ENCODE measurements around the gene LY9. TPM values are rescaled to one million over a fixed set of nuclear protein-coding genes. Genes with fewer than 3 reads are reported as not detected.

The LY9 gene
- total RNA-seq, 1 donor from 2014 or later, result not detected

GRCh38 chr1:160761886-160762285, 34.1 kb upstream of the LY9 start:
- DNase-seq (ENCODE audit: low spot score in 2 of 2, unreplicated experiment in 2 of 2), result no peak
- peaks cover 15% of the 10 kb centered on the region for H3K9me3 Mint-ChIP-seq
- no peaks in the 10 kb centered on the region for H3K36me3 Mint-ChIP-seq
- H3K27ac Mint-ChIP-seq, result no peak overlapping the region
- no peaks in the 10 kb centered on the region for H3K4me1 Mint-ChIP-seq
- H3K27me3 Mint-ChIP-seq (ENCODE audit: low read depth), result no peaks in the 10 kb centered on the region
- no peak overlapping the region for H3K4me3 Mint-ChIP-seq
- TF ChIP-seq, protein P1, sequence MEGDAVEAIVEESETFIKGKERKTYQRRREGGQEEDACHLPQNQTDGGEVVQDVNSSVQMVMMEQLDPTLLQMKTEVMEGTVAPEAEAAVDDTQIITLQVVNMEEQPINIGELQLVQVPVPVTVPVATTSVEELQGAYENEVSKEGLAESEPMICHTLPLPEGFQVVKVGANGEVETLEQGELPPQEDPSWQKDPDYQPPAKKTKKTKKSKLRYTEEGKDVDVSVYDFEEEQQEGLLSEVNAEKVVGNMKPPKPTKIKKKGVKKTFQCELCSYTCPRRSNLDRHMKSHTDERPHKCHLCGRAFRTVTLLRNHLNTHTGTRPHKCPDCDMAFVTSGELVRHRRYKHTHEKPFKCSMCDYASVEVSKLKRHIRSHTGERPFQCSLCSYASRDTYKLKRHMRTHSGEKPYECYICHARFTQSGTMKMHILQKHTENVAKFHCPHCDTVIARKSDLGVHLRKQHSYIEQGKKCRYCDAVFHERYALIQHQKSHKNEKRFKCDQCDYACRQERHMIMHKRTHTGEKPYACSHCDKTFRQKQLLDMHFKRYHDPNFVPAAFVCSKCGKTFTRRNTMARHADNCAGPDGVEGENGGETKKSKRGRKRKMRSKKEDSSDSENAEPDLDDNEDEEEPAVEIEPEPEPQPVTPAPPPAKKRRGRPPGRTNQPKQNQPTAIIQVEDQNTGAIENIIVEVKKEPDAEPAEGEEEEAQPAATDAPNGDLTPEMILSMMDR (IDR thresholded peaks at IDR 0.05; ENCODE audit: unreplicated experiment), result no peak

- Mint-ChIP-seq H3K36me3 (no peaks in the 10 kb centered on the region), H3K27me3 (ENCODE audit: low read depth) (no peaks in the 10 kb centered on the region)
- TF ChIP-seq, protein P1 (IDR thresholded peaks at IDR 0.05; ENCODE audit: unreplicated experiment), result no peak
Measured at GRCh38 chr1:160763993-160764392, 32.0 kb upstream of the LY9 start.

DNA sequence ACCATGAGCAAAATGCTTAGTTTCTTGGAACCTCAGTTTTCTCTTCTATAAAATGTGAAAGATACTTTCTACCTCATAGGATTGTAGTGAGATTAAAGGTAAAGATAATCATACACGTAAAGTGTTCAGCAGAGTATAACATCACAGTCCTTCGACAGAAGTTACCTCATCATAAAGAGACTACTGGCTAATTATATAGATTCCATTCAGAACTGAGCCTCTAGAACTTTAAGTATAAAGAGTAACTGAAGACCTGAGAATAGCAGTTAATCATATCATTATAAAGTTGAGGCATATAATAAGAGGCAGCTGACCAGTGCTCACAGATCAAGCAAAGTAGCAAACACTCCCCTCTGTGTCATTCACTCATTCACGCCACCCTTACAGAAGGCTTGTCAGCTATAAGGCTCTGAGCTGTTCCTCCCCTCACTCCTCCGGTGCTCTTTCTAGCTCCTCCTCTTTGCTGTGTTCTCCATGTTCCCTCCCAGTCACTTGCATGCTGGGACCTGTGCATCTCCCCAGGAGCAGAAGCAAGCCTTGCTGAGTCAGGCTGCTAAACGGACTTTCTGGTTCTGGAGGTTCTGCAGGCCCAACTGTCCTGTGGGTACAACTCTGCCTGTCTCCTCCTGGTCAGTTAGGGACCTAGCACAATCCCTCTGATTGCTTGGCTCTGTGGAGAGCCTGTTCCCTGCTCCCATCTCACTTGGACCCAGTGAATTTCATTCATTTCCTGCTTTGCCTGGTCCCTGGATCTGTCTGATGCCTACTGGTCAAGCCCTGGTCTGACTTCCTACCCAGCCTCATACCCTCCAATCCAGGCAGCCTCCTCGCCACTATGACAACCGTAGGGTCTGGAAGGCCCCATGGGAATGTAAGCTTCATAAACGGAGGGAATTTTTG, 28.3 kb upstream of the LY9 start:
- Mint-ChIP-seq H3K9me3 (peaks cover 16% of the 10 kb centered on the region), H3K4me3 (no peak overlapping the region), H3K27me3 (ENCODE audit: low read depth) (no peaks in the 10 kb centered on the region), H3K36me3 (no peaks in the 10 kb centered on the region), H3K4me1 (no peaks in the 10 kb centered on the region), H3K27ac (no peak overlapping the region)
- DNase-seq (ENCODE audit: low spot score in 2 of 2, unreplicated experiment in 2 of 2), result no peak
- TF ChIP-seq, protein P1 (IDR thresholded peaks at IDR 0.05; ENCODE audit: unreplicated experiment), result no peak

More at GRCh38 chr1:160763993-160764392, 32.0 kb upstream of the LY9 start:
- DNase-seq (ENCODE audit: low spot score in 2 of 2, unreplicated experiment in 2 of 2), result no peak
- H3K9me3 Mint-ChIP-seq, result peaks cover 13% of the 10 kb centered on the region
- H3K27ac Mint-ChIP-seq, result no peak overlapping the region
- H3K4me3 Mint-ChIP-seq, result no peak overlapping the region
- H3K4me1 Mint-ChIP-seq, result no peaks in the 10 kb centered on the region

GRCh38 chr1:160768295-160768657, 27.7 kb upstream of the LY9 start:
- no peak overlapping the region for H3K4me3 Mint-ChIP-seq
- no peaks in the 10 kb centered on the region for H3K36me3 Mint-ChIP-seq
- no peak overlapping the region for H3K27ac Mint-ChIP-seq
- H3K4me1 Mint-ChIP-seq, result no peaks in the 10 kb centered on the region
- TF ChIP-seq, protein P1 (IDR thresholded peaks at IDR 0.05; ENCODE audit: unreplicated experiment), result no peak
- H3K27me3 Mint-ChIP-seq (ENCODE audit: low read depth), result no peaks in the 10 kb centered on the region
- H3K9me3 Mint-ChIP-seq, result peaks cover 16% of the 10 kb centered on the region
- DNase-seq (ENCODE audit: low spot score in 2 of 2, unreplicated experiment in 2 of 2), result no peak

GRCh38 chr1:160772331-160772730, 23.6 kb upstream of the LY9 start:
- Mint-ChIP-seq H3K36me3 (no peaks in the 10 kb centered on the region), H3K9me3 (peaks cover 8% of the 10 kb centered on the region), H3K27ac (no peak overlapping the region), H3K4me1 (peaks cover 16% of the 10 kb centered on the region), H3K4me3 (no peak overlapping the region), H3K27me3 (ENCODE audit: low read depth) (no peaks in the 10 kb centered on the region)
- TF ChIP-seq, protein P1 (IDR thresholded peaks at IDR 0.05; ENCODE audit: unreplicated experiment), result no peak
- DNase-seq (ENCODE audit: low spot score in 2 of 2, unreplicated experiment in 2 of 2), result no peak
